ENCODE results near the gene PJA1.

- TF ChIP-seq CTCF (IDR thresholded peaks at IDR 0.05 in 8 of 11, conservative IDR thresholded peaks at IDR 0.05 in 3 of 11): no peak
- TF ChIP-seq POLR2A (IDR thresholded peaks at IDR 0.05): no peak
- TF ChIP-seq POLR2AphosphoS5 (IDR thresholded peaks at IDR 0.05): no peak
These were observed 7.7 kb upstream of the PJA1 start for GRCh38 chrX:69172937-69173336.
